GM19463 (cell line): ENCODE measurements around the gene FXYD4.
A peak's percentile ranks its signal among the peaks of the same experiment; 100 is the strongest.
"Not testable (repeated sequence)": the region's sequence is repeated elsewhere in the genome, so short reads cannot be mapped to it uniquely, and the experiment has no call there.

Experiments used
- ATAC-seq: cut with Tn5 transposase; IDR thresholded peaks from one replicate; pipeline ENCODE4 v1.9.1; 2021; ENCODE audit warnings: mild to moderate bottlenecking, moderate library complexity; ENCODE audit not compliant: unreplicated experiment

FXYD4 gene

GRCh38 chr10:43371418-43371817 lies at the start of gene FXYD4:
Gene FXYD4, plus strand, starts transcription at chr10:43371636. Its CDS starts 2,111 bp downstream, at chr10:43373747.
- ATAC-seq, result no peak

- no peak for ATAC-seq
These were observed 49.1 kb upstream of the FXYD4 start for GRCh38 chr10:43322331-43322730.

GRCh38 chr10:43322769-43323168 lies 48.7 kb upstream of the FXYD4 start:
- ATAC-seq, result peak; percentile 92

GRCh38 chr10:43323245-43323644 lies 48.2 kb upstream of the FXYD4 start:
- no peak for ATAC-seq

GRCh38 chr10:43324876-43325275 lies 46.6 kb upstream of the FXYD4 start:
- no peak for ATAC-seq

- ATAC-seq, result no peak
These were observed 44.3 kb upstream of the FXYD4 start for GRCh38 chr10:43327171-43327570.

GRCh38 chr10:43327986-43328385 lies 43.5 kb upstream of the FXYD4 start:
- no peak for ATAC-seq

GRCh38 chr10:43328810-43329209 lies 42.6 kb upstream of the FXYD4 start:
- not testable (repeated sequence) for ATAC-seq

- not testable (repeated sequence) for ATAC-seq
These were observed 42.1 kb upstream of the FXYD4 start for GRCh38 chr10:43329246-43329885.

GRCh38 chr10:43330049-43330823 lies 41.2 kb upstream of the FXYD4 start:
- not testable (repeated sequence) for ATAC-seq

GRCh38 chr10:43330824-43331127 lies 40.7 kb upstream of the FXYD4 start:
- ATAC-seq, result not testable (repeated sequence)

- no peak for ATAC-seq
These were observed 37.8 kb upstream of the FXYD4 start for GRCh38 chr10:43333653-43334052.

GRCh38 chr10:43336061-43336460 lies 35.4 kb upstream of the FXYD4 start:
- no peak for ATAC-seq

- ATAC-seq, result no peak
These were observed 34.7 kb upstream of the FXYD4 start for GRCh38 chr10:43336641-43337318.

GRCh38 chr10:43337536-43337935 lies 33.9 kb upstream of the FXYD4 start:
- ATAC-seq, result not testable (repeated sequence)

- no peak for ATAC-seq
These were observed 33.3 kb upstream of the FXYD4 start for GRCh38 chr10:43338117-43338516.

GRCh38 chr10:43339136-43339535 lies 32.3 kb upstream of the FXYD4 start:
- ATAC-seq, result no peak

GRCh38 chr10:43340101-43340500 lies 31.3 kb upstream of the FXYD4 start:
- ATAC-seq, result no peak

GRCh38 chr10:43340619-43341018 lies 30.8 kb upstream of the FXYD4 start:
- no peak for ATAC-seq

GRCh38 chr10:43341450-43341849 lies 30.0 kb upstream of the FXYD4 start:
- no peak for ATAC-seq

GRCh38 chr10:43342279-43343125 lies 28.9 kb upstream of the FXYD4 start:
- no peak for ATAC-seq
